Activated CD8-positive, alpha-beta T cell treated with anti-CD3 and anti-CD28 coated beads for 36 hours (primary cell): Measurements from ENCODE around the gene EIF1. TPM values are rescaled to one million over a fixed set of nuclear protein-coding genes. Genes with fewer than 3 reads are reported as not detected.
"Not testable (repeated sequence)": the region's sequence is repeated elsewhere in the genome, so short reads cannot be mapped to it uniquely, and the experiment has no call there.

Experiments
- ATAC-seq: fragments of 200-7000 bp; cut with Tn5 transposase; one replicate; pipeline ENCODE4 v1.10.0; 2021; ENCODE audit warnings: mild to moderate bottlenecking, moderate library complexity
- CTCF ChIA-PET: fragments of 350-600 bp; sonication (Branson Sonifier 250); formaldehyde crosslinking; loops from one replicate; lab custom pipeline; 2021; ENCODE audit warnings: antibody characterized with exemption; lab: Charles Lee
- POLR2A ChIA-PET: fragments of 350-600 bp; sonication (Branson Sonifier 250); formaldehyde crosslinking; loops from one replicate; lab custom pipeline; 2021; ENCODE audit warnings: antibody characterized with exemption; lab: Charles Lee
- DNase-seq: peaks from one replicate; pipeline ENCODE4 v3.0.0-alpha.2; 2020
- H3K27ac Mint-ChIP-seq: one replicate; pipeline ENCODE4 v1.8.0; 2021; ENCODE audit warnings: mild to moderate bottlenecking, mixed read lengths
- H3K27me3 Mint-ChIP-seq: one replicate; pipeline ENCODE4 v1.8.0; 2021; ENCODE audit warnings: mixed read lengths
- H3K36me3 Mint-ChIP-seq: one replicate; pipeline ENCODE4 v1.8.0; 2021; ENCODE audit warnings: low read depth, mixed read lengths
- H3K4me1 Mint-ChIP-seq: one replicate; pipeline ENCODE4 v1.8.0; 2021; ENCODE audit warnings: low read depth, mixed read lengths
- H3K4me3 Mint-ChIP-seq: one replicate; pipeline ENCODE4 v1.8.0; 2021; ENCODE audit warnings: mild to moderate bottlenecking, moderate library complexity, mixed read lengths
- H3K9me3 Mint-ChIP-seq: one replicate; pipeline ENCODE4 v1.8.0; 2021; ENCODE audit warnings: mixed read lengths
- intact Hi-C: fragments of 100-400 bp; cut with micrococcal nuclease; formaldehyde crosslinking; loops from one replicate; pipeline ENCODE4 v1.10.0; 2022
- total RNA-seq, 2 experiments: library from RNA; stranded (reverse); gene quantifications; one replicate each; pipeline ENCODE4 v1.2.3, GENCODE V29; 2021
- TF ChIP-seq, protein P1 (sequence below): fragments of 200-600 bp; IDR thresholded peaks from one replicate; pipeline ENCODE4 v1.8.0; 2022; ENCODE audit warnings: antibody characterized with exemption, mild to moderate bottlenecking

The EIF1 gene
- total RNA-seq, 2 experiments from 2014 or later, result 924 to 930 TPM

DNA sequence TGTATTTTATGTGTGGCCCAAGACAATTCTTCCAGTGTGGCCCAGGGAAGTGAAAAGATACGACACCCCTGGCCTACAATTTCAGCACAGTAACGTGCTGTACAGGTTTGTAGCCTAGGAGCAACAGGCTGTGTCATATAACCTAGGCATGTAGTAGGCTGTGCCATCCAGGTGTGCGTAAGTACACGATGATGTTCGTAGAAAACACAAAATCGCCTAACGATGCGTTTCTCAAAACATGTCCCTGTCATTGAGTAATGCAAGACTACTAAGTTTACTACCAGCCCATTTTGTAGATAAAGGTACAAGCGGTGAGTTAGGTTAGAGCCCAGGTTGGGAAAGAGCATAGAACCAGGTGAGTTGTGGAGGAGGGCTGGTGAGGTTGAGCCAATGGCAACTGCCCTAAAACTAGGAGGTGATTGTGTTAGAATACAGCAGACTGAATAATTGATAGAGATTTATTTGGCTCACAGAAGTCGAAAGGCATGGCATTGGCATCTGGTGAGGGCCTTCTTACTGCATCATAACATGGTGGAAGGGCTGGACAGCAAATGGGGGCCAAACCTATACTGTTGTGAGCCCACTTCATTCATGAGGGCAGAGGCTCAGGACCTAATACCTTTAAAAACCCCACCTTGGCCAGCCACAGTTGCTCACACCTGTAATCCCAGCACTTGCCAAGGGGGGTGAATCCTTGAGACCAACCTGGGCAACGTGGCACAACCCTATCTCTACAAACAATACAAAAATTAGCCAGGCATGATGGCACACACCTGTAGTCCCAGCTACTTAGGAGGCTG is 4.2 kb downstream of the EIF1 start:
- POLR2A ChIA-PET, result interaction anchor here (0.6 to 8.4 kb wide), 14 partner anchors 13 to 428 kb away, joined by 3 to 182 read pairs (median 4); partner anchors contain the start of genes KAT2A and KLHL11
- CTCF ChIA-PET, result interaction anchor here (0.9 to 9.4 kb wide), 3 partner anchors 14 to 30 kb away, joined by 3 to 117 read pairs (median 4); no protein-coding TSS in a partner anchor
- no peak for ATAC-seq
- Mint-ChIP-seq H3K27me3 (no peaks in the 10 kb centered on the region), H3K9me3 (no peaks in the 10 kb centered on the region), H3K27ac (peak overlapping the region; percentile 70), H3K4me3 (no peak overlapping the region), H3K36me3 (peaks cover 49% of the 10 kb centered on the region), H3K4me1 (peaks cover 31% of the 10 kb centered on the region)
- intact Hi-C loops, result no loop called here
- DNase-seq, result no peak
- TF ChIP-seq, protein P1, sequence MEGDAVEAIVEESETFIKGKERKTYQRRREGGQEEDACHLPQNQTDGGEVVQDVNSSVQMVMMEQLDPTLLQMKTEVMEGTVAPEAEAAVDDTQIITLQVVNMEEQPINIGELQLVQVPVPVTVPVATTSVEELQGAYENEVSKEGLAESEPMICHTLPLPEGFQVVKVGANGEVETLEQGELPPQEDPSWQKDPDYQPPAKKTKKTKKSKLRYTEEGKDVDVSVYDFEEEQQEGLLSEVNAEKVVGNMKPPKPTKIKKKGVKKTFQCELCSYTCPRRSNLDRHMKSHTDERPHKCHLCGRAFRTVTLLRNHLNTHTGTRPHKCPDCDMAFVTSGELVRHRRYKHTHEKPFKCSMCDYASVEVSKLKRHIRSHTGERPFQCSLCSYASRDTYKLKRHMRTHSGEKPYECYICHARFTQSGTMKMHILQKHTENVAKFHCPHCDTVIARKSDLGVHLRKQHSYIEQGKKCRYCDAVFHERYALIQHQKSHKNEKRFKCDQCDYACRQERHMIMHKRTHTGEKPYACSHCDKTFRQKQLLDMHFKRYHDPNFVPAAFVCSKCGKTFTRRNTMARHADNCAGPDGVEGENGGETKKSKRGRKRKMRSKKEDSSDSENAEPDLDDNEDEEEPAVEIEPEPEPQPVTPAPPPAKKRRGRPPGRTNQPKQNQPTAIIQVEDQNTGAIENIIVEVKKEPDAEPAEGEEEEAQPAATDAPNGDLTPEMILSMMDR, result no peak

DNA sequence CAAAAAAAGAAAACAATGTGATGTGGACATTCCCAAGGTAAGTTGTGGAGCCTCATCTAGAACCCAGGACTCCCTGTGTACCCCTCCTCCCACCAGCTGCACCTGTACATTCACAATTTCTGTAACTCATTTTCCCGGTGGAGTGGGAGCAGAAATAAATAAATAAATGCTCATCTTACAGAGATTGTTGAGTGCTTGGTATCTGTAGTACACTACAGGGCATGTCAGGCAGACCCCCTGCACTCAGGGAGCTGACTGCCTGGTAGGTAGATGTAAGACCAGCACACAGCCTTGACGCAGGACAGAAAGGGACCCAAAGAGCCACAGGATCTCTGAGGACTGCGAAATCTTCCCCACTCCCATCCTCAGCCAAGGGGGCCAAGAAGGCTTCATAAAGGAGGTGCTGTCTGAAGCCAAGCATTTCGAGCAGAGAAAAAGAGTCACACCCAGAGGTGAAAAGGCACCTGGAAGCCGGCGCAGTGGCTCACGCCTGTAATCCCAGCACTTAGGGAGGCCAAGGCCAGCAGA is 6.5 kb downstream of the EIF1 start:
- TF ChIP-seq, protein P1, result no peak
- Mint-ChIP-seq H3K27ac (peak overlapping the region; percentile 30), H3K4me3 (no peak overlapping the region), H3K4me1 (peaks cover 27% of the 10 kb centered on the region), H3K9me3 (no peaks in the 10 kb centered on the region), H3K27me3 (no peaks in the 10 kb centered on the region), H3K36me3 (peaks cover 35% of the 10 kb centered on the region)
- ChIA-PET CTCF (interaction anchor here (0.8 to 2.8 kb wide), 18 partner anchors 10 to 169 kb away, joined by 3 to 24 read pairs (median 8); no protein-coding TSS in a partner anchor), POLR2A (interaction anchor here (0.7 to 8.4 kb wide), 6 partner anchors 10 to 137 kb away, joined by 3 to 88 read pairs (median 3); partner anchors contain the start of gene P3H4)
- ATAC-seq (no peak), DNase-seq (no peak)
- intact Hi-C loops, result no loop called here

DNA sequence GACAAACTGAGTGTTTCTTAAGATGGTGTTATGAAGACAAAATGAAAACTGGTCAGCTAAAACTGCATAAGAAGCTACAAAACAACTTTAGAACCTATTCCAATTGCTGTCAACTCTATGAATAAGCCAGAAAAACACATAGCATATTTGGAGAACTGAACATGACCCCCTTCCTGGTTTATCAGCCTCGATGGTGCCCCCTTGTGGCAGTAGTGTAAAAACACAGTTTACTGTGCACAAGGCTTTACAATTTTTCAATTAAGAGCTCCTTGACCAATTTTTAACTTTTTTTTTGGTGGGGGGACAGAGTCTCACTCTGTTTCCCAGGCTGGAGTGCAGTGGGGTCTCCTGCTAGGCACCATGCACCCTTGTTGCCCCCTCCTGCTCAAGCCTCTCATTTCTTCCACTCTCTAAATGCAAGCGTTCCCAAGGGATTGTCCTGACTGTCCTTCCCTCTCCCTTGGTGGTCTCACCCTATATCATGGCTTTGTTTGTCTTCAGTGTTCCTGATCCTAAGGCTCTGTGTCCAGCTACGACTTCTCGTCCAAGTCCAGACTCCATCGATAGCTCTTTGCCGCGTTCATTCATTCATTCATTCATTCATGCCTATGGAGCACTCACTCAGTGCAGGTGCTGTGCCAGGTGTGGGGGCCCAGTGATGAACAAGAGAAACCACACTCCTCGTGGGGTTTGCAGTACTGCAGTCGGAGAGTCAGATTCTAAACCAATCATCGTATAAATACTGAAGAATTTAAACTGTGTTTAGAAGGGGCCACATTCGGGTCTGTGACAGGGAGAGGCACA is 7.5 kb downstream of the EIF1 start:
- peak; percentile 70 for ATAC-seq
- no peaks in the 10 kb centered on the region for H3K9me3 Mint-ChIP-seq
- TF ChIP-seq, protein P1, result peak; percentile 70

DNA sequence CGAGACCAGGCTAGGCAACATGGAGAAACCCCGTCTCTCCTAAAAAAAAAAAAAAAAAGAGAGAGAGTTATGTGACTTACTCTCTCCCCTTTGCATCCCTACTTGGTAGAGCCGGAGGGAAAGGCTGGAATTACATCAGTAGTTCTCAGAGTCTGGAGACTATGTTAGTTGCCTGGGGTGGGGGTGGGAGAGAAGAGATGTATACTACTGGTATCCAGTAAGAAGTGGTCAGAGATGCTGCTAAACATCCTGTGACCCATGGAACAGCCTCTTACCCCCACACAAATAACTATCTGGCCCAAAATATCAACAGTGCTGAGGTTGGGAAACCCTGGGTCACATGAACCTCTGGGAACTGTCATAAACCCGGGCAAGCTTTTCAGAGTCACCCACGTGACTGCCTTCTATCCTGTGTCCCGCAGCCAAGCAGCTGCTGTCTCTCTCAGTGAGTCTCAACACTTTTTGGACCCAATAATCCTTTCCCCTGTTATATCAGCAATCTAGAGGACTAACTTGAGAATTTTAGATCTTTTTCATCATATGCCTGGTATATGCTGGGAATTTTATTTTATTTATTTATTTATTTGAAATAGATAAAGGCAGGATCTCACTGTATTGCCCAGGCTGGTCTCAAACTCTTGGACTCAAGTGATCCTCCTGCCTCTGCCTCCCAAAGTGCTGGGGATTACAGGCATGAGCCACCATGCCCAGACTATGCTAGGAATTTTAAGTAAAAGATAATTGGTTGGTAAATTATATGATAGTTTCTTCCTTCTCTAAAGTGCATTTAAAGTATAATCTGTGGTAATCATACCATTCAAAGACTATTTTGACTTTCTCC is 8.7 kb downstream of the EIF1 start:
- ChIA-PET POLR2A (interaction anchor here (1.6 kb wide), 1 partner anchor 8 kb away, joined by 6 read pairs; the partner anchor contains the start of gene EIF1), CTCF (interaction anchor here (2.8 kb wide), 1 partner anchor 35 kb away, joined by 23 read pairs; no protein-coding TSS in a partner anchor)
- H3K36me3 Mint-ChIP-seq, result peaks cover 15% of the 10 kb centered on the region
- peaks cover 17% of the 10 kb centered on the region for H3K4me1 Mint-ChIP-seq
- no peaks in the 10 kb centered on the region for H3K9me3 Mint-ChIP-seq
- intact Hi-C loops, result no loop called here
- no peak overlapping the region for H3K4me3 Mint-ChIP-seq
- TF ChIP-seq, protein P1, result no peak
- DNase-seq, result no peak
- H3K27me3 Mint-ChIP-seq, result no peaks in the 10 kb centered on the region
- ATAC-seq, result no peak
- no peak overlapping the region for H3K27ac Mint-ChIP-seq

More for the DNA sequence above, 7.5 kb downstream of the EIF1 start:
- ChIA-PET CTCF (interaction anchor here (0.6 to 2.8 kb wide), 29 partner anchors 11 to 168 kb away, joined by 3 to 24 read pairs (median 5); partner anchors contain the start of gene JUP), POLR2A (interaction anchor here (0.7 to 8.4 kb wide), 6 partner anchors 9 to 136 kb away, joined by 3 to 88 read pairs (median 4); partner anchors contain the start of gene P3H4)
- Mint-ChIP-seq H3K36me3 (peaks cover 26% of the 10 kb centered on the region), H3K27ac (peak overlapping the region; percentile 66), H3K4me3 (no peak overlapping the region), H3K27me3 (no peaks in the 10 kb centered on the region), H3K4me1 (peaks cover 24% of the 10 kb centered on the region)
- peak; percentile 75 for DNase-seq
- intact Hi-C loops, result no loop called here

DNA sequence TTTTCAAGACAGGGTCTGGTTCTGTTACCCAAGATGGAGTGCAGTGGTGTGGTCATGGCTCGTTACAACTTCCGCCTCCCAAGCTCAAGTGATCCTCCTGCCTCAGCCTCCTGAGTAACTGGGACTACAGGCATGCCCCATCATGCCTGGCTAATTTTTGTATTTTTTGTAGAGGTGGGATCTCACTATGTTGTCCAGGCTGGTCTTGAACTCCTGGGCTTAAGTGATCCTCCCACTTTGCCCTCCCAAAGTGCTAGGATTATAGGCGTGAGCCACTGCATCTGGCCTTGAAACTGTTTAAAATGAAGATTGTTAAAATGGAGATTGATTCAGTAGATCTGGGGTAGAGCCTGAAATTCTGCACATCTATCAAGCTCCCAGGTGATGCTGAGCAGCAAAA is 12.2 kb downstream of the EIF1 start:
- CTCF ChIA-PET, H3K36me3 Mint-ChIP-seq, intact Hi-C loops, H3K9me3 Mint-ChIP-seq, H3K27ac Mint-ChIP-seq, DNase-seq, ATAC-seq, H3K27me3 Mint-ChIP-seq, H3K4me3 Mint-ChIP-seq: not testable (repeated sequence)
- POLR2A ChIA-PET, result interaction anchor here (9.7 kb wide), 1 partner anchor 8 kb away, joined by 88 read pairs; the partner anchor contains the start of gene EIF1
- peaks cover 13% of the 10 kb centered on the region for H3K4me1 Mint-ChIP-seq
